ENCODE measurements around the gene ZFP42.
"Not testable (repeated sequence)": the region's sequence is repeated elsewhere in the genome, so short reads cannot be mapped to it uniquely, and the experiment has no call there.

The ZFP42 gene

DNA sequence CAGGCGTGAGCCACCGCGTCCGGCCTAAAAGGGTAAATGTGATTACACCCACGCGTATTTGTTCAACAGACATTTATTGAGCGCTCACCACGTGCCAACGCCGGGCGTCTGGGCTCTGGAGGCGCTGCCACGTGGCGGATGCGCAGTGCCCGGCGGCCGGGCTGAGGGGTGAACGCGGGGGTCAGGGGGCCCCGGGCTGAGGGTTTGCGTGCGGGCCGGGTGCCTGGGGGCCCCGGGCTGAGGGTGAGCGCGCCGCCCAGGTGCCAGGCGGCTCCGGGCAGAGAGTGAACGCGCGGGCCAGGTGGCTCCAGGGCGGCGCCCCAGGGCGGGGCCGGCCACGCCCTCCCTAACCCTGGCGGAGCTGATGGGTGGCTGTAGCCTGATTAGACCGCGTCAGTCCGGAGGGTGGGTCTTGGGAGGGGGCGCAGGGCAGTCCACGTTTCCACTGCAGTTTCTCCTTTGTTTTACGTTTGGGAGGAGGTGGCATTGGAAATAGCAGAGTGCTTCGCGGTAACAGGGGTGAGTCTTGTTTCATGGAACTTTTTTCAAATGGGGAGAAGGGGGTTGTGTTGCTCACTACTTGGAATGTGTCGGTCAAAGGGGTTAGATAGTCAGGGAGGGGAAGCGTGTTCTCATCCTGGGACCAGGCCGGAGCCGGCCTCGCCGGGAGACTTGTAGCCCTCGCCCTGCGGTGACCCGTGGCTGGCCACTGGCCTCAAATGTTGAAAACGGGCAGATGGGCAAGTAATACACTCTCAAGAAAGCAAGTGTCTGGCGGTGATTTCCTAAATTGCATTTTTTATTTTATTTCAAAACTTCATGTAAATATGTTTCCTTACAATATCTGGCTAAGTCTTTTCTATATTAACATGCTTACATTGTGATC, at the start of gene ZFP42:
TSS of gene ZFP42 (plus strand) at position 450 of the 886 bp plus-strand sequence. CDS start 7,037 bp downstream, outside the sequence.
- no peak for DNase-seq (ENCODE audit: low read depth in 1 of 2, low spot score in 1 of 2)

DNA sequence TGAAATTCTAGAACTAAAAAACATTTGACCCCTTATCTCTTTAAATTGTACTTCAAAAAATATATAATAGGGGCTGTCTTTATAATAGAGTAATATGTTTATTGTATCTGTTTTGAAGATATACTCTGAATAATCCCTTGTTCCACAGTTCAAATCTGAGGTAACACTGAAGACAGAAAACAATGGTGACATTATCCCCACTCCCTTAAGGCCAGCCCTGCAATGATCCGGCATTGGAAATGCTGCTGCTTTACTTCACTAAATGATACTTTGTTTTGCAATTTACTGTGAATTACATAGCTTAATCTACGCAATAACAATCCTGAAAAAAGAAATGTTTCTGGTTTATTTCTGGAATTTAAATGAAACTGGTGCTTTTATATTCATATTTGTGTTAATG, 34.4 kb upstream of the ZFP42 start:
- no peak for DNase-seq (ENCODE audit: low read depth in 1 of 2, low spot score in 1 of 2)

DNA sequence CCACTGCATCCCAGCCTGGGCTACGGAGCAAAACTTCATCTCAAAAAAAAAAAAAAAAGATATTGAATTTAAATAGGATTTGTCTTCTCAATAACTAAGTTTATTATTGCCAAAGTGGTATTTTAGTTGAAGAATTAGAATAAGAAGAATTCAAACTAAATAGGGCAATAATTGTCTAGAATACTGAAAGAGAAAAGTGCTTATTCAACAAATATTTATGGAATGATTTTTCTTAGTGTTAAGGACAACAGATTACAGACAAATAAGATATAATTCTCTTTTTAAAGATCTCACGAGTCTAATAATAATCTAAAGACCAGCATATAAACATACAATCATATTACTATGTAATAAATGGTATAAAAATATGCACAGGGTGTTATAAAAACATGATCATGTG, 33.6 kb upstream of the ZFP42 start:
- no peak for DNase-seq (ENCODE audit: low read depth in 1 of 2, low spot score in 1 of 2)

DNA sequence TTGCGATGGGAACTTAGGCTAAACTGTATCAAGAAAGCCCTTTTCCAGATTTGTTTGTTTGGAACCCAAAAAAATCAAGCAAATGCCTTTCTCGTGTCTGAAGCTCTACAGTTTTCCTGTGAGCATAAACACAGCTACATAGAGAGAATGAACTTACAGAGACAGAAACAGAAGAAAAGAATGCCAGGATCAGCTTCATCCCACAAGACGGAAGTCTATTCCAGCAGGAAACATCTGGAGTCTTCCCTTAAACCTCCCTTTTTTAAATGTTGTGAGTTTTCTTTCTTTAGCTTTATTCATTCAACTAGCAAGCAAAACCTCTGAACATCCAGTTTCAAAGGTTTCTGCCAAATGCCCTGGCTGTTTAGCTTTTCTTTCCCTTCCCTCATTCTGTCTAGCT, 32.6 kb upstream of the ZFP42 start:
- DNase-seq (ENCODE audit: low read depth in 1 of 2, low spot score in 1 of 2), result no peak

DNA sequence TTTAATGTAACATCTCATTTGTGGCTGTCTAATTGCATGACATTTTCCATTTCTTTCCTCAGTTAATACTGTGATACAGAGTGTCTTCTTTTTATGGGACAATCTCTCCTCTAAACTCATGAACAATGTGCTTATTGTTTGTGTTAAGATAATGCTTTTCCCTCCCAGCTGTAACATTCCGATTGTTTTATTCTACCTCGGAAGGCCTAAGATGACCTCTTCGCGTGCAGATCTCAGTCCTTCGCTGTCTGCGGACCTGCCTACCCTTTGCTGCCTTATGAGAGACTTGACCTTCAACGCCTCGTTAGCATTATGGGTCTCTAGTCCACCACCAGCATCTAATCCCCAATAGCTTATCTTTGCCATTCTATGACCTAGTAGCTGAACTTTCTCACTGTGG, 29.8 kb upstream of the ZFP42 start:
- no peak for DNase-seq (ENCODE audit: low read depth in 1 of 2, low spot score in 1 of 2)

DNA sequence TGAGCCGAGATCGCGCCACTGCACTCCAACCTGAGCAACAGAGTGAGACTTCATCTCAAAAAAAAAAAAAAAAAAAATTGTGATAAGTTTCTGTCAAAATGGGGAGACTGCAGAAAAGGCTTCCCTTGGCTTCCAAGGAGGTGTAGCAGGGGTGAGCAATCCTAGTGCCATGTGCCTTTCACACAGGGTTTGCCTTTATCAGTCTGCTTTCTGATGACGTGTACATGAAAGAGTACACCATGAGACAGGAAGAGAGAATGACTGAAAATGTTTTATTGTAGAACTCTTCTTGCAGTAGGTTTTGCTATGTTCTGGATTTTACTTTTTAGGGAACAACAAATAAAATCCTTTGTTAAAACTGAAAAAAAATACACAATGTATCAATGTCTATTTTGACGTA, 23.4 kb upstream of the ZFP42 start:
- no peak for DNase-seq (ENCODE audit: low read depth in 1 of 2, low spot score in 1 of 2)

DNA sequence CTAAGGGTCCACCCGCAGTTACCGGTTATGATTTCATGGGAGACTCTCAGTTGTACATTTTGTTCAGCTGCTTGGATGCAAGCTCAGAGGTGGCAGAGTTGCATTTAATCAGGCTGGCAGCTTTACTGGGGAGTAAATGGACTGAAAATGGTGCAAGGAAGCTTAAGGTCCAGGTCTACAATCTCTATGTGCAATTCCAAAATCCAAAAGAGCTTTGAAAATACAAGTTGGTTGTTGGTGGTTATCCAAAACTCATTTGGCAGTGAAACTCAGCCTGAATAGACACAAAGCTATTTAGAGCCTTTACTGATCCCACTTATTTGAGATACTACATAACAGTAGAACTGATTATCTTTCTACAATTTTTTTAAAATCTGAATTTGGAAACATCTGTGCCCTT, 11.8 kb upstream of the ZFP42 start:
- DNase-seq (ENCODE audit: low read depth in 1 of 2, low spot score in 1 of 2), result no peak

DNA sequence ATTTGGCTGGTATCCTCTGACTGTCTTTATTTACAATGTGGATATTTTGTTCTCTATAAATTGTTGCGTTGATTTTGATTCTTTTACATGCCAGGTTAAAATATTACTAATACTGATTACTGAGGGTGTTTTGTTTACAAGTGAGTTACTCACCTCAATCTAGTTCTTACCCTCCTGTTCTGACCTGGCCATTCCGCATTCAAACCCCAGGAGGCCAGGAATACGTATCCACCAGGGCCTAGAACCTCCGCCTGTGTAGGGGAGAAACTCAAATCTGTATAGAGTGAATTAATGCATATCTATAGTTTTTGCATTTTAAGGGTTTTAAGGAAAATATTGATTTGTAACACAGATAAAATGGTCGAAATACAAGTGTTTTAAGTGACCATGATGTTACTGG, 2.6 kb upstream of the ZFP42 start:
- DNase-seq (ENCODE audit: low read depth in 1 of 2, low spot score in 1 of 2), result no peak

DNA sequence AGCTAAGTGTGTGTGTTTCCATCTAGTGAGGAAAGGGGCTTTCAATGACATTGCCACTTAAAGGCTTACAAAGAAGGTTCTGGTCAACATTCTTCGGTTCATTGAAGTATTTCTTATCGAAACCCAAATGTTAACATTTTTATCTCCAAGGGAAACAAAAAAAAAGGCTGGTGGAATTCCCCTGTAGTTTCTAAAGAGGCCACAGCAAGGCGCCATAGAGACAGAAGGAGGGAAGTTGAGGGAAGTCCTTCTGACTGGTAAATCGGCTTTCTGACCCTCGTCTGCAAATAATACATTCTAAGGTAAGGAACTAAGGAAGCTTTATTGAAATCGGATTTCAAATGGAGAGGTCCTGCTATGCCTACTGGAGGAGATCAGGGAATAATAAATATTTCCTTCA, 1.7 kb upstream of the ZFP42 start:
- no peak for DNase-seq (ENCODE audit: low read depth in 1 of 2, low spot score in 1 of 2)

DNA sequence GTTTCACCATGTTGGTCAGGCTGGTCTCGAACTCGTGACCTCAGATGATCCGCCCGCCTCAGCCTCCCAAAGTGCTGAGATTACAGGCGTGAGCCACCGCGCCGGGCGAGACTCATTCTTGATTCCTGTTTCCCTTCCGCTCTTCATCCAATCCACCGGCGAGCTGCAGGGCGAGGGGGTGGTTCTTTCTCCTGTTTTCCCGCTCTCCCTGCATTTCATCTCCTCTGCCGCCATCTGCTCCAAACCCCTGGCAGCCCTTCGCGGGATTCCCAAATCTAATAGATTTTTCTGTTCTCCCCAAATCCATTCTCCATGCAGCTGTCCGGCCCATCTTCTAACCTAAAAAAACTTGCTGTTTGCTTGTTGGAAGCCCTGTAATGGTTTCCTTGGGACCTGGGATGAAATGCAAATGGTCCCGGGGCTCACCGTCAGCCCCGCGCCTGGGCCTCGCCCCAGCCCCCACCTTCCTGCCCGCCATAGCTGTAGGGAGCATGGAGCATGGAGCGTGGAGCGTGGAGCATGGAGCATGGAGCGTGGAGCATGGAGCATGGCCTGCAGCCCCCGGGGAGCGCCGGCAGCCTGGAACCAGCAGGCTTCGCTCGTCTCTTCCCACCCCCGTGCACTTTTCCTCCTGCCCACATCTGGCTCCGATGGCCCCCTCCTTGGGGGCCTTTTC, 1.1 kb downstream of the ZFP42 start:
- no peak for DNase-seq (ENCODE audit: low read depth in 1 of 2, low spot score in 1 of 2)

DNA sequence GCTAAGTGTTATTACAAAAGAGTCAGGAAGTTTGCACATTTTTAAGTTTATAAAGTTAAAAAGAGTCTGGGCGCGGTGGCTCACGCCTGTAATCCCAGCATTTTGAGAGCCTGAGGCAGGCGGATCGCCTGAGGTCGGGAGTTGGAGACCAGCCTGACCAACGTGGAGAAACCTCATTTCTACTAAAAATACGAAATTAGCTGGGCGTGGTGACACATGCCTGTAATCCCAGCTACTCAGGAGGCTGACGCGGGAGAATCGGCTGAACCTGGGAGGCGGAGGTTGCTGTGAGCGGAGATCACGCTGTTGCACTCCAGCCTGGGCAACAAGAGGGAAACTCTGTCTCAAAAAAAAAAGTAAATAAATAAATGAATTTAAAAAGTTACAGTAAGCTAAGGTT, 2.4 kb downstream of the ZFP42 start:
- not testable (repeated sequence) for DNase-seq (ENCODE audit: low read depth in 1 of 2, low spot score in 1 of 2)

DNA sequence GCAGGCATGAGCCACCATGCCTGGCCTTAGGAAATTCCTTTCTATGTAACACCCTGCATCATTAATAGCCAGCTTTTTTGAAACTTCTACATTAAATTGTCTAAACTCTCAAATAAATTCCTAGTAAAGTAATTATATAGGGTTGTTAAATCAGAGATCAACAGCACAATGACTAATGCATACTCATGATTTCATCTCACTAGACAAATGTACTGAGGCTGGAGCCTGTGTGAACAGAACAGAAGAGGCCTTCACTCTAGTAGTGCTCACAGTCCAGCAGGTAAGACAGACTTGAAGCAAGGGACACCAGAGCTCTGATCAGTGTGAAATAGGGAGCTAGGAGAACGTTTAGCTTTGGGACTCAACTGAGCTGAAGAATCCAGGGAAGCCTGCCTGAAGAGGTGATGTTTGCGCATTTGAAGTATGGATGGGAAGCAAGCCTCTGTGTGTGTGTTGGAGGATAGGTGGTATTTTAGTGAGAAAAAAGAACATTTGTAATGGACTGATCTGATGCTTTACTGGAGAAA, 3.9 kb downstream of the ZFP42 start:
- no peak for DNase-seq (ENCODE audit: low read depth in 1 of 2, low spot score in 1 of 2)

DNA sequence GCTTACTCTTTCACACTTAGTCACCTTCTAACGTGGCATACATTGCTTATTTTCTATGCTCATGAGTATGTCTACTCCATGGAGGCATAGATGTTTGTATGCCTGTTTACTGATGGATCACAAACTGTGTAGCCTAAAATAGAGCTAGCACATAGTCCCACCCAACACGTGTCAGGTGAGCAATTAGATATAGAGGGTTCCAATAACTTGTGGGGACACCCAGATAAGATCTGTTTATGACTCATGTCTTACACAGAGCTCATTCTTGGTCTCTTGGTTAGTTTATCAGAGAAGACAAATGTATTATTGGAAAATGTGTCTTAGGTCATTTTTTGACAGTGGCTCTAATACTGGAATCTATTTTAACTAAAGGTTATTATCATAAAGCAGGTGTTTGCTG, 6.8 kb downstream of the ZFP42 start:
- no peak for DNase-seq (ENCODE audit: low read depth in 1 of 2, low spot score in 1 of 2)

DNA sequence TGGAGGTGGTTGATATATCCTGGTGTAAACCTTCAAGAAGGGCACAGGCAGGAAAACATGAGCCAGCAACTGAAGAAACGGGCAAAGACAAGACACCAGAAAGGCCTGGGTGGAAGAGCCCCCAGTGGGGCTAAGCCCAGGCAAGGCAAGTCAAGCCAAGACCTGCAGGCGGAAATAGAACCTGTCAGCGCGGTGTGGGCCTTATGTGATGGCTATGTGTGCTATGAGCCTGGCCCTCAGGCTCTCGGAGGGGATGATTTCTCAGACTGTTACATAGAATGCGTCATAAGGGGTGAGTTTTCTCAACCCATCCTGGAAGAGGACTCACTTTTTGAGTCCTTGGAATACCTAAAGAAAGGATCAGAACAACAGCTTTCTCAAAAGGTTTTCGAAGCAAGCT, 7.2 kb downstream of the ZFP42 start:
- DNase-seq (ENCODE audit: low read depth in 1 of 2, low spot score in 1 of 2), result no peak

DNA sequence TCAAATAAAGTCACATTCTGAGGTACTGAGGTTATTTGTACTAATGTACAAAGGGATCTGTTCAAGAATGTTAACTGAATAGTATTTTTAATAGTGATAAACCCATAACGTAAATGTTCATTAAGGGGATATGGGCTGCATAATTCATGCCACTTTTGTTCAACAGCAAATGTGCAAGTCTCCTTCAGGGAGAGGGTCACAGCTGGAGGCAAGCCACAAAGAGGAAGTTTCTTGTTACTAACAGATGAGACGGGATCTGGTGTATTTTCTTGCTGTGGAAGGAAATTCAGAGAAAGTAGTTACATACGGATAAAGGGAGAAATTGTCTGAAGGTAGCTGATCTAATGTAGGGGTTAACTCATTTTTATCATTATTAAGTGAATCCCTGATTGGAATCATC, 10.0 kb downstream of the ZFP42 start:
- no peak for DNase-seq (ENCODE audit: low read depth in 1 of 2, low spot score in 1 of 2)

DNA sequence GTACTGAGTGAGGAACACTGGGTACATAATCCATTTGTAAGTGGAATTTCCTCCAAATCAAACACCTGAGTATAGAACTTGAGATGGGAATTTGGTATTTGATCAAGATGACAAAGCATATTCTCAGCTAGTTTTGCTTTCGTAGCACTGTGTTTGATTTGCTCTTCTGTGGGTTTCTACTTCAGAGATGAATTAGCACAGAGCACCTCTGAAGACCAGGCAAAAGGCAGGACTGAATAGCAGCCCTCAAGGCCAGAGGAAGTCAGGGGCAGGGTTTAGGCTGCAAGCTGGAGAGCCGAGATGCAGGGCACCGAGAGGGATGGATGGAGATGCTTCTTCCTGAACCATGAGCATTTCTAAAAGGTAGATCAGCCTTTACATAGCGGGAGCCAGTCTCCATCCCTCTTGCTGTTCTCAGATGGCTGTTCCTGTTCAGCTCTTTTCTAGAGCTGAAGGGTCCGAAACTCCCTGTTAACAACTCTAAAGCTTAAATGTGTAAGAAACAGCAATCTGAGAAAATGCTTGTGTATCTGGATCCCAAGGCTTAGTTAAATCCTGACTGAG, 10.8 kb downstream of the ZFP42 start:
- no peak for DNase-seq (ENCODE audit: low read depth in 1 of 2, low spot score in 1 of 2)

DNA sequence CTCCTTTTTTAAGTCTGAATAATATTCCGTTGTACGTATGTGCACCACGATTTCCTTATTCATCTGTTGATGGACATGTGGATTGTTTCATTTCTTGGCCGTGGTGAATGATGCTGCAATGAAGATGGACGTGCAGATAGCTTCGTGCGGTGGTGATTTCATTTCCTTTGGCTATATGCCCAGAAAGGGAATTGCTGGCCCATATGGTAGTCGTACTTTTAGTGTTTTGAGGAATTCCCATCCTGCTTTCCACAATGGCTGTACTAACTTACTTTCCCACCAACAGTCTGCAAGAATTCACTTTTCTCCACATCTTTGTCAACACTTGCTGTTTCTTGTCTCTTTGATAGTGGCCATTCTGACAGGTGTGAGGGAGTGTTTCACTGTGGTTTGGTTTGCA, 12.8 kb downstream of the ZFP42 start:
- no peak for DNase-seq (ENCODE audit: low read depth in 1 of 2, low spot score in 1 of 2)

DNA sequence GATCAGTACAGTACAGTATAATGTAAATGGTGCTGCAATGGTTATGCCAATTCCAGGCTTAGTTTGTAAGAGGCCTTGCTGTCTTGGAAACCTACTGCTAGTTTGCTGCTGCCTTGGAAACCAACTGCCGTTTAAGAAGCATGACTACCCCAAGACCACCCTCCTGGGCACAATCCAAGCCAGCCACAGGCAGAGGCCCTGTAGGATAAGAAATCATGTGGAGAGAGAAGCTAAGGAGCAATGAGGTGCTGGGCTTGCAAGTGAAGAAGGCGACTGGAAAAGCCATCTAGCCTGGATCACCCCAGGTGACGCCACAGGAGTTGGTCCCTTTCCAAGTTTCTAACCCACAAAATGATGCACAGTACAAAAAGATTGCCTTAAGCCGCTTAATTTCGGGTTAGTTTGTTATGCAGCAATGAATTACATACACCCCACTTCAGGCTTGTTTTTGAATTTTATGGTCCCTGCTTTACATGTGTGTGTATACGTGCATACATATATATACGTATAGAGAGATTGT, 16.9 kb downstream of the ZFP42 start:
- no peak for DNase-seq (ENCODE audit: low read depth in 1 of 2, low spot score in 1 of 2)

DNA sequence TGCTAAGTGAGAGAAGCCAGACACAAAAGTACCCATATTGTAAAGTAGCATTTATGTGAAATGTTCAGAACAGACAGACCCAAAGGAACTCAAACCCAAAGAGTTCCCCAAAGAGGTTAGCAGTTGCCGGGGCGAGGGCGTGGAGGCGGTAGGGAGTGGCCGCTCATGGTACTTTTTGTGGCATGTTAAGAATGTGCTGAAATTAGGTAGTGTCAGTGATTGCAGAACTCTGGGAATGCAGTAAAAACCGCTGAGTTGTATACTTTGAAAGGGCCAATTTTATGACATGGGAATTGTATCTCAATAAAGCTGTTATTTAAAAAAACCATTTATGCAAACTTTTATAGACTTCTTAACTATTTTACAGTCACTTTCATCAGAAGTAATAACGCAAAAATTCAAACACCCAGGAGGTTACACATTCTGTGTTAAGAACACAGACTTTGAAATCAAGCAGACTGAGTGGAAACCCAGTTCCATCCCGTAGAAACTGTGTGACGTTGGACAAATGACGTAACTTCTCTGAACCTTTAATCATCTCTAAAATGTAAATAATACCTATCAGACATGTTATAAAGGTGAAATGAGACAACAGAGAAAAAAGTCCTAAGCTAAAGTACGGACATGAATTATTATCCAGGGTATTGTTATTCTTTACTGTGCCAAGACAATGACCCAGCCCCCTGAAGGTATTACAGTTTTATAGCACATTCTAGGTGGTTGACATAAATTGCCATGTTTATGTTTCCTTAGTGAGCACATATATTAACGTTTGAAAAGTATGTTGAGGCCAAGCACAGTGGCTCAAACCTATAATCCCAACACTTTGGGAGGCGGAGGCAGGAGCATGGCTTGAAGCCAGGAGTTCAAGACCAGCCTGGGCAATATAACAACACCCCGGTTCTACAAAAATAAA, 19.7 kb downstream of the ZFP42 start:
- DNase-seq (ENCODE audit: low read depth in 1 of 2, low spot score in 1 of 2), result no peak

DNA sequence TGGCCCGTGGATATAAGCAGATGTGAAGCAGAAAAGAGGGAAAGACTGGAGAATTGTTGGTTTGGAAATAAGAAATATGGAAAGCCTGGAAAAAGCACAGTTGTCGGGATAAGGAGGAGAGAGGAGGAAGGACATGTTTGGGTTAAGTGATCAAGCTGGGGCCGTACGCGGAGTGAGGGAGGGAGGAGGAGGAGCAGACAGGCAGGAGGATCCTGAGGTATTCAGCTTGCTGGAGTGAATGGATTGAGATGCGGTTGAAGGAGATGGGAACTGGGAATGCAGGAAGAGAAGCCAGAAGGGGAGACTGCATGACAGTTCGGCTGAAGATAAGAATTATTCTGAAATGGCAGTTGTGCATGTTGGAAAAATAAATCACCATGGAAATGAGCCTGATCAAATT, 21.2 kb downstream of the ZFP42 start:
- no peak for DNase-seq (ENCODE audit: low read depth in 1 of 2, low spot score in 1 of 2)

DNA sequence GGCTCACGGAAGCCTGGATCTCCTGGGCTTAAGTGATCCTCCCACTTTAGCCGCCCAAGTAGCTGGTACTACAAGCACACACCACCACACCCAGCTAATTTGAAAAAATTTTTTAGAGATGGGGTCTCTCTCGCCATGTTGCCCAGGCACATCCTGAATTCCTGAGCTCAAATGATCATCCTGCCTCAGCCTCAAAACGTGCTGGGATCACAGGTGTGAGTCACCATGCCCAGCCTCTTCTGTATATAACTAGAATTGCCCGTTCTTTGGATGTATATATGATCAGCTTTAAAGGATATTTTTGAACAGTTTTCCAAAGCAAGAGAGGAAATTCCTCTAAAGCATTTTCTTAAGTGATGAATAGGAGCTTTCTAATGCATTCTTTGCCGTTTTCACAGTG, 22.7 kb downstream of the ZFP42 start:
- no peak for DNase-seq (ENCODE audit: low read depth in 1 of 2, low spot score in 1 of 2)

All from activated T-helper 1 cell treated with anti-CD3 and anti-CD28 coated beads, Interleukin-2, amount 50 U/mL, for 16 hours (primary cell).